H7 (cell line): ENCODE data around the gene DNAJC21. TPM values are rescaled to one million over a fixed set of nuclear protein-coding genes. Genes with fewer than 3 reads are reported as not detected.
"Not testable (repeated sequence)": the region's sequence is repeated elsewhere in the genome, so short reads cannot be mapped to it uniquely, and the experiment has no call there.

Experiments
- DNase-seq: peaks from one replicate; pipeline ENCODE4 v3.0.0; 2012
- H3K27me3 ChIP-seq: 2 replicates; pipeline ENCODE4 v1.6.0; 2011; ENCODE audit warnings: mild to moderate bottlenecking, low read length; ENCODE audit not compliant: control insufficient read depth, insufficient read depth
- H3K36me3 ChIP-seq: replicated peaks from 2 replicates; pipeline ENCODE4 v1.5.1; 2011; ENCODE audit warnings: low read length; ENCODE audit not compliant: control insufficient read depth, insufficient read depth
- H3K4me3 ChIP-seq: 2 replicates; pipeline ENCODE4 v1.5.1; 2011; ENCODE audit warnings: low read depth, mild to moderate bottlenecking, control low read depth, low read length, moderate library complexity; ENCODE audit not compliant: insufficient read depth
- total RNA-seq: library from RNA; depleted of rRNA; stranded (reverse); fragments of >200 nt; shearing (Covaris generic); gene quantifications from 2 replicates; pipeline ENCODE4 v1.2.3, GENCODE V29; 2014

The DNAJC21 gene
- total RNA-seq, 1 experiment from 2014 or later: 15.9 TPM

DNA sequence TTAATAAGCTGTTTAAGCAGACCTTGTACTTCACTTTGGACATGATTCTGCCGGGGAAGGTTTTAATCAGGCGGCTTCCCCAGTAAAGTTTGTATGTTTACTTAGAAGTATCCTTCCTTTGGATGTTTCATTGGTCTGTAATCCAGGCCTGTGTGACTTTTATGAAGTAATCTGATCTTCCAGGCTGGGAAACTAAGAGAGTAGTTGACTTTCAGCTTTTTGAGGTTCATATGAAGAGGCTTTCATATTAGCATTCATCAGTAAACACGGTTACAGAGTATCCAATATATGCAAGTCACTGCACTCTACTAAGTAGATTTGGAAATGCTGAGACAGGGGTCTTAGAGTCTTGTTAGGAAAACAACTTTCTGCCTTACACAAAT lies 1.1 kb downstream of the DNAJC21 start:
- H3K36me3 ChIP-seq: peaks cover 6% of the 10 kb centered on the region
- no peak for DNase-seq

GRCh38 chr5:34930870-34931269 lies 1.5 kb downstream of the DNAJC21 start:
- Histone ChIP-seq H3K27me3 (no peaks in the 10 kb centered on the region), H3K36me3 (peaks cover 4% of the 10 kb centered on the region), H3K4me3 (peak overlapping the region; percentile 96)
- no peak for DNase-seq

More for the DNA sequence above, 1.1 kb downstream of the DNAJC21 start:
- peak overlapping the region; percentile 96 for H3K4me3 ChIP-seq
- H3K27me3 ChIP-seq: no peaks in the 10 kb centered on the region

GRCh38 chr5:34932947-34933346 lies 3.6 kb downstream of the DNAJC21 start:
- H3K4me3 ChIP-seq: no peak overlapping the region
- no peaks in the 10 kb centered on the region for H3K27me3 ChIP-seq
- no peak for DNase-seq
- peaks cover 9% of the 10 kb centered on the region for H3K36me3 ChIP-seq

DNA sequence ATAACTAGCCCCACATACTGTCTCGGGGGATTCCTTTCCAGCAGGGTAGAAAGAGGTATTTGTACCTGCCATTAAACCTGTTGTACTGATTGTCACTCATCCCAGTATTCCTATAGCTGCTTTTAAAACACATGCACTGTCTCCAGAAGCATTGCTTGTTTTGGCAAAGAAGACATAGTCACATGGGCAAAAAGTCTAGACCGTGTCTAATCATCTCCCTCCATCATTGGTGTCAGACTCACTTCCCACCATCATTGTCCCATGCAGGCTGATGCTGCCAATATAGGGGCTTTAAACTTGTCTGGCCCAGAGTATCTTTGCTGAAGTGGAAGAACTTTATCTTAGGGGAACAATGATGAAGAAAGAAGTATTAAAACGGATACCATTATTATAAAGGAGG lies 12.6 kb downstream of the DNAJC21 start:
- DNase-seq: no peak
- no peak overlapping the region for H3K4me3 ChIP-seq
- H3K36me3 ChIP-seq: peaks cover 16% of the 10 kb centered on the region
- no peaks in the 10 kb centered on the region for H3K27me3 ChIP-seq

DNA sequence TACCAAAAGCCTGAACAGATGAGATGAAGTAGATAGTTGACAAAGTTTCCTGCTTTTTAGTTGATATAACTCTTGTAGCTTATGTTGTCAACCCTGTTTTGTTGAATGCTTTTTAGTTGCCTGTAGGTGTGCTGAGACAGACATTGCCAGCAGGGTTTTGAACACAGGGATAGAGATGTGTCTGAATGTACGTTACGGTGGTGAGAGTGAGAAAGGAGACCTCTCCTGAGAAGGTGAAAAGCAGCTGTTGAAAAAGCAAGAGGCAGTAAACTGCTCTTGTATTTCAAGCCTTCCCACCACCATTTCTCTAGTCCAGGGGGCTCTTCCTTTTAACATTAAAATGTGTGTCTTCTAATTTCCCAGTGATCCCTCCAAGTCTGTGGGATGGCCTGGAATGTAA lies 14.7 kb downstream of the DNAJC21 start:
- Histone ChIP-seq H3K36me3 (peaks cover 16% of the 10 kb centered on the region), H3K27me3 (no peaks in the 10 kb centered on the region), H3K4me3 (no peak overlapping the region)
- no peak for DNase-seq

- H3K36me3 ChIP-seq: peaks cover 16% of the 10 kb centered on the region
- H3K27me3 ChIP-seq: no peaks in the 10 kb centered on the region
- DNase-seq: no peak
- no peak overlapping the region for H3K4me3 ChIP-seq
Measured at GRCh38 chr5:34944460-34945047, 15.2 kb downstream of the DNAJC21 start.

DNA sequence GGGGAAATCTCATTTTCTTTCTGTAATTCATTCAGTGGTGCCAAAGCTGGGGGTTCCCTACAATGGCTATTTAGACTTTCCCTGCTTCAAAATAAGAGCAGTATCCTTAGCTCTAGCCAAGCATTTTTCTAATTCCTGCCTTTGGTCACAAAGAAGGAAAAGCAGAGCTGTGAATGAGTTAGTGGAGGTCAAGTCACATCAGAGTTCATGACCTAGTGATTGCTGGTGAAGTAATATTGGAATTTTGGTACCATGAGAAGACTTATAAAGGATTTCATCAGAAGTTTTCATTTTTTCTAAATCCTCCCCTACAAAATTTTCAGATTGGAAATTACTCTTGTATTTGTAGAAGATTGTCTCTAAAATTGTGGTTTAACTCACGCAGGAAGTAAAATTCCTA lies 28.0 kb downstream of the DNAJC21 start:
- H3K27me3 ChIP-seq: no peaks in the 10 kb centered on the region
- no peak overlapping the region for H3K4me3 ChIP-seq
- DNase-seq: peak; percentile 12
- H3K36me3 ChIP-seq: peaks cover 2% of the 10 kb centered on the region

DNA sequence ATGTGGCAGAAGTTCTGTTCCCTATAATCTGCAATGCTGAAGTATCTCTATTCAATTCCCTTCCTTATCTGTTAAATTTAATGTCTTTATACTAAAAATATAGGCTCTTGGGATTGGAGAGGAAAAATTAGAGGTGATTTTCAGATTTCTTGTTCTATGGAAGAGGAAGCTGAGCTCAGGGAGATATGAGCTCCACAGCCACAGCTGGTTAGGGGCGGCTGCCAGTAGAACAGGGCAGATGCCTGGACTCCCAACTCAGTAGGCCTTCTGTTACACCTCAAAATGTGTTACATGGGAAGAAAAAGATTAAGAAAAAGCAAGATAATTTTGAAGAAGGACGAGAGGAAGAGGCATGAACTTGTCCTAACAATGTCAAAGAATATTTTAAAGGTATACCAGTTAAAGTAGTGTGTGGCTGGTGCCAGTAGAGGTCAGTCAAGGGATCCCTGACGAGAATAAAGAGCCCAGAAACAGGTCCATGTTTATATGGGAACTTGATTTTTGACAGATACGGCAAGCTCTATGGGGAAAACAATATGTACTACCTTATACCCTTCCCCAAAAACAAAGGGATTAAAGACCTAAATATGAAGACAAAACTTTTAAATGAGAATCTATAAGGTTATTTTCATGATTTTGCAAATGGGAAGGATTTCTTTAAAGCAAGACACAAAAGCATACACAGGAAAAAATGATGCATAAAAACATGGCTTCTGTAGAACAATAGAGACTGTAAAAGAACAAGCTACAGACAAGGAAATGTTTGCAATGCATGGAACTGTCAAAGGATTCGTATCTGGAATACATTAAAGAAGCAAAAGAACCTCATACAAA lies 28.7 kb downstream of the DNAJC21 start:
- peak; percentile 72 for DNase-seq
- Histone ChIP-seq H3K27me3 (no peaks in the 10 kb centered on the region), H3K4me3 (no peak overlapping the region), H3K36me3 (peaks cover 2% of the 10 kb centered on the region)

GRCh38 chr5:34959323-34959722 lies 30.0 kb downstream of the DNAJC21 start:
- Histone ChIP-seq H3K36me3 (peaks cover under 1% of the 10 kb centered on the region), H3K27me3 (no peaks in the 10 kb centered on the region), H3K4me3 (no peak overlapping the region)
- DNase-seq: no peak

GRCh38 chr5:34967540-34967939 lies 38.2 kb downstream of the DNAJC21 start:
- Histone ChIP-seq H3K36me3 (no peaks in the 10 kb centered on the region), H3K4me3 (no peak overlapping the region), H3K27me3 (no peaks in the 10 kb centered on the region)
- no peak for DNase-seq

DNA sequence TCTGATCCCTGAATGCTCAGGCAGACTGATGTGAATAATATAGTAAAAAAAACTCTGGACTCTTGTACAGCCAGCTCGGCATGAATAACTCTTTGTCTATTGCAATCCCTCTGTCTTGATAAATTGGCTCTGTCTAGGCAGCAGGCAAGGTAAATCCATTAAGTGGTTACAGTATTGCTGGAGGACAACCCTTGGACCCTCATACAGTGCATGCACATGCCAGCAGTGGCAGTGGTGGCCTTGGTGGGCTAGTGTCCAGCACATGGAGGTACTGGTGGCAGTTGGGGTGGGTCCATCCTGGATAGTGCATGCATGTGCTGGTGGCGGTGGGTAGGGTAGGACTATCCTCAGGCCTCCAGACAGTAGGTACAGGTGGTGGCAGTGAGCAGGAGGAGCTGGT lies 38.9 kb downstream of the DNAJC21 start:
- H3K36me3 ChIP-seq: no peaks in the 10 kb centered on the region
- no peak overlapping the region for H3K4me3 ChIP-seq
- no peak for DNase-seq
- no peaks in the 10 kb centered on the region for H3K27me3 ChIP-seq

DNA sequence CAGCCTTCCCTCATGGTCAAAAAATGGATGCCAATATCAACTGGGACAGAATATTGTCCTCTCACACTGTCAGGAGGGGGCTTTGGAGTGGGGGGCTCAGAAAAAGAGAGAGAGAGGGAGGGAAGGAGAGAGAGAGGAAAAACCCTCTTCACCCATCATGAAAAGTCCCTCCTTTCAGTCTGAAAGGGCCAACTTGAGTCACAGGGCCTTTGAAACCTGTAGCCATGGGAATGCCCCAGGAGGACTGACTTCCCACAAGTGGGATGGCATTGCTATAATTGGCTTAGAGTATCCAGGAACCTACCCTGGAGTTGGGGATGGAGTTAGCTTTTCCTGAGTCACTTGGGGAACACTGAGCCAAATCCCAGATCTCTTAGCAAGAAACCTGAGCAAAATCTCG lies 41.2 kb downstream of the DNAJC21 start:
- DNase-seq: no peak
- Histone ChIP-seq H3K4me3 (no peak overlapping the region), H3K27me3 (no peaks in the 10 kb centered on the region), H3K36me3 (no peaks in the 10 kb centered on the region)

- H3K27me3 ChIP-seq, H3K4me3 ChIP-seq, DNase-seq, H3K36me3 ChIP-seq: not testable (repeated sequence)
Measured at GRCh38 chr5:34971655-34972054, 42.3 kb downstream of the DNAJC21 start.

DNA sequence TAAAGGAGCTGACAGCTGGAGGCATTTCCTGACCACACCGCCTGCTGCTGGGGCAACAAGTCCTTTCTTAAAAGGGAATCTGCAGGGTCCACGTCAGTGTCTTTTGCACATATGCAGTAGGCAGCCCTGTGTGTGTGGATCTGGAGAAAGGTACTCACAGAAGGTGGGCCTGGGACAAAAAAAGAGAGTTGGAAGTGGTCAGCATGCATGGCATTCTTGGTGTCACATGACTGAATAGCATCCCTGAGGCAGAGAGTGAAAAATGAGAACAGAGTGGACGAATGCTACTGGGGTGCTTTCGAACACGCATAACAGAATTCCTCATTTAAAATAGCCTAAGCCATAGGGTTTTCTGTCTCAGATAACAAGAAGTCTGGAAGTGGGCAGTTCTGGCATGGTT lies 47.0 kb downstream of the DNAJC21 start:
- Histone ChIP-seq H3K4me3 (no peak overlapping the region), H3K27me3 (no peaks in the 10 kb centered on the region), H3K36me3 (no peaks in the 10 kb centered on the region)
- no peak for DNase-seq

DNA sequence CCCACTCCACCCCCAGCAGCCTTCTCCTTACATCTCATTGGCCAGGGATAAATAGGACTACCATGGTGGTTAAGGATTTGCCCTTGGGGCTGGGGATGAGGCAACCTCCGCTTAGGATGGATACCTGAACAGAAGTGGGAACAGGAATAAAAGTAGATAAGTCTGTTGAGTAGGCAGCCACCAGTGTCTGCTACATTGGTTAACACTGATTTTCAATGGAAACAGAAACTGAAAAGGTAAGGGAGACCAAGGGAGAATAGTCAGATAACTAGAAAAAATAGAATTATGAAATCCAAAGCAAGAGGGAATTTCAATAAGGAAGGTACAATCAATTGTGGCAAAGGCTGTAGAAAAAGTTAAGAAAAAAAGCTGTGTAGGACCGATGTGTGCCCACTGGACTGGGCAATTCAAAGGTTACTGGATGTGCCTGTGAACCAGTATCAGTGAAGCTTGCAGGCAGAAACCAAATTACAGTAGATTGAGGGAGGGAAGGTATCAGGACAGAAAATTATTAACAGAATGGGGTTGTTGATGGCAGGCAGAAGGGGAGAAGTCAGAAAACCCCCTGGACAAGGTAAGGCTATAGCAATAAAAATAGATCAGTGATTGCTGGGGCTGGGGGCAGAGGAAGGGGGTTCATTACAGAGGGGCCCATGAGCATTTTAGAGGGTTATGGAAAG lies 48.7 kb downstream of the DNAJC21 start:
- Histone ChIP-seq H3K27me3 (no peaks in the 10 kb centered on the region), H3K36me3 (no peaks in the 10 kb centered on the region), H3K4me3 (no peak overlapping the region)
- DNase-seq: no peak
